Natural killer cell (primary cell): ENCODE data around the gene RALA. TPM values are rescaled to one million over a fixed set of nuclear protein-coding genes. Genes with fewer than 3 reads are reported as not detected.

ENCODE experiments used
- ATAC-seq, 3 donors: fragments of 150-1000 bp in 2 of 3; fragments of 200-7000 bp in 1 of 3; cut with Tn5 transposase; 1 replicate in 1 of 3; 2 replicates in 2 of 3; pipeline ENCODE4 v1.10.0; 2021; ENCODE audit warnings: mild to moderate bottlenecking in 2 of 3, moderate library complexity in 2 of 3
- DNase-seq, 2 donors: peaks; one replicate each; pipeline versions ENCODE4 v3.0.0 to v3.0.0-alpha.2; 2013 to 2021; ENCODE audit warnings: mixed read lengths in 1 of 2
- H3K27ac ChIP-seq: one replicate; pipeline ENCODE4 v1.5.1; 2013; ENCODE audit warnings: mild to moderate bottlenecking, low read length
- H3K27me3 ChIP-seq: one replicate; pipeline ENCODE4 v1.6.1; 2013; ENCODE audit warnings: low read length; ENCODE audit not compliant: control insufficient read depth, insufficient read depth
- H3K36me3 ChIP-seq: one replicate; pipeline ENCODE4 v1.6.1; 2013; ENCODE audit warnings: low read length; ENCODE audit not compliant: control insufficient read depth, insufficient read depth
- H3K4me1 ChIP-seq: one replicate; pipeline ENCODE4 v1.6.1; 2013; ENCODE audit warnings: low read length; ENCODE audit not compliant: control insufficient read depth, insufficient read depth
- H3K4me3 ChIP-seq: one replicate; pipeline ENCODE4 v1.5.1; 2013; ENCODE audit warnings: low read length
- H3K9me3 ChIP-seq: one replicate; pipeline ENCODE4 v1.6.1; 2013; ENCODE audit warnings: low read length; ENCODE audit not compliant: control insufficient read depth, insufficient read depth
- H3K27ac Mint-ChIP-seq, 2 donors: one replicate each; pipeline ENCODE4 v1.8.0; 2022; ENCODE audit warnings: mild to moderate bottlenecking in 2 of 2, mixed read lengths in 2 of 2, moderate library complexity in 1 of 2
- H3K27me3 Mint-ChIP-seq, 2 donors: one replicate each; pipeline ENCODE4 v1.8.0; 2022; ENCODE audit warnings: low read depth in 2 of 2, mixed read lengths in 2 of 2
- H3K36me3 Mint-ChIP-seq: one replicate; pipeline ENCODE4 v1.8.0; 2022; ENCODE audit warnings: mixed read lengths
- H3K4me1 Mint-ChIP-seq, 2 donors: one replicate each; pipeline ENCODE4 v1.8.0; 2022; ENCODE audit warnings: mixed read lengths in 2 of 2
- H3K4me3 Mint-ChIP-seq: one replicate; pipeline ENCODE4 v1.8.0; 2022; ENCODE audit warnings: mild to moderate bottlenecking, moderate library complexity, mixed read lengths
- H3K9me3 Mint-ChIP-seq, 2 donors: one replicate each; pipeline ENCODE4 v1.8.0; 2022; ENCODE audit warnings: mixed read lengths in 2 of 2
- CTCF ChIP-seq: fragments of 200-600 bp; IDR thresholded peaks from one replicate; pipeline ENCODE4 v1.8.0; 2022; ENCODE audit warnings: antibody characterized with exemption
- WGBS: methylation state at CpG from one replicate; pipeline ENCODE4 v1.1.7; 2013; ENCODE audit warnings: missing lambda C conversion rate; ENCODE audit not compliant: insufficient coverage; 5-methylcytosine and 5-hydroxymethylcytosine counted together
- intact Hi-C: fragments of 100-400 bp; cut with micrococcal nuclease; formaldehyde crosslinking; loops from one replicate; pipeline ENCODE4 v1.14.2; 2022
- total RNA-seq, 4 donors: library from RNA; stranded (reverse); fragments of 120-200 nt in 1 of 4; gene quantifications; one replicate each; pipeline versions ENCODE4 v1.2.3 to v1.2.4, GENCODE V29; 2013 to 2022

The RALA gene
- total RNA-seq, 3 donors from 2014 or later (not counting 1 experiment from before 2014, with no cell fraction given): 10.2 to 22.0 (median 16.8) TPM

- no peaks in the 10 kb centered on the region for H3K27me3 ChIP-seq
- no peak for TF ChIP-seq CTCF
- H3K27ac ChIP-seq: no peak overlapping the region
- Mint-ChIP-seq H3K36me3 (no peaks in the 10 kb centered on the region), H3K4me1 (peaks cover 36 to 43% of the 10 kb centered on the region in 2 donors), H3K27ac (no peak overlapping the region), H3K9me3 (no peaks in the 10 kb centered on the region), H3K27me3 (no peaks in the 10 kb centered on the region), H3K4me3 (no peak overlapping the region)
- no peak for DNase-seq
- peaks cover 7% of the 10 kb centered on the region for H3K9me3 ChIP-seq
- peaks cover 4% of the 10 kb centered on the region for H3K4me1 ChIP-seq
- H3K4me3 ChIP-seq: no peak overlapping the region
- no peak for ATAC-seq
- intact Hi-C loops: no loop called here
- no peaks in the 10 kb centered on the region for H3K36me3 ChIP-seq
Observed at GRCh38 chr7:39663263-39663662, 39.9 kb downstream of the RALA start.

- no peaks in the 10 kb centered on the region for H3K27me3 Mint-ChIP-seq
- TF ChIP-seq CTCF: no peak
- no peak overlapping the region for H3K27ac Mint-ChIP-seq
- H3K4me1 Mint-ChIP-seq: peaks cover 36 to 43% of the 10 kb centered on the region in 2 donors
- Histone ChIP-seq H3K27me3 (no peaks in the 10 kb centered on the region), H3K4me1 (peaks cover 4% of the 10 kb centered on the region), H3K4me3 (no peak overlapping the region), H3K9me3 (peaks cover 7% of the 10 kb centered on the region), H3K27ac (no peak overlapping the region), H3K36me3 (no peaks in the 10 kb centered on the region)
- intact Hi-C loops: no loop called here
- no peak overlapping the region for H3K4me3 Mint-ChIP-seq
- DNase-seq (no peak), ATAC-seq (no peak)
- no peaks in the 10 kb centered on the region for H3K36me3 Mint-ChIP-seq
- no peaks in the 10 kb centered on the region for H3K9me3 Mint-ChIP-seq
- WGBS: 92% methylated on average over 1 of the region's 1 CpG
Observed at GRCh38 chr7:39664057-39664456, 40.7 kb downstream of the RALA start.

- Histone ChIP-seq H3K4me3 (no peak overlapping the region), H3K27ac (no peak overlapping the region), H3K9me3 (peaks cover 7% of the 10 kb centered on the region), H3K36me3 (no peaks in the 10 kb centered on the region), H3K4me1 (peaks cover 4% of the 10 kb centered on the region), H3K27me3 (no peaks in the 10 kb centered on the region)
- no peak for ATAC-seq
- intact Hi-C loops: no loop called here
- no peaks in the 10 kb centered on the region for H3K27me3 Mint-ChIP-seq
- no peaks in the 10 kb centered on the region for H3K9me3 Mint-ChIP-seq
- TF ChIP-seq CTCF: no peak
- H3K36me3 Mint-ChIP-seq: no peaks in the 10 kb centered on the region
- 97% methylated on average over 2 of the region's 3 CpGs for WGBS
- no peak overlapping the region for H3K4me3 Mint-ChIP-seq
- no peak overlapping the region for H3K27ac Mint-ChIP-seq
- H3K4me1 Mint-ChIP-seq: peaks cover 36 to 43% of the 10 kb centered on the region in 2 donors
- no peak for DNase-seq
Observed at GRCh38 chr7:39664585-39664984, 41.2 kb downstream of the RALA start.

- Mint-ChIP-seq H3K4me3 (no peak overlapping the region), H3K27me3 (no peaks in the 10 kb centered on the region), H3K27ac (peak overlapping the region in 1 of 2 donors; percentile 47), H3K36me3 (no peaks in the 10 kb centered on the region), H3K4me1 (peaks cover 32 to 42% of the 10 kb centered on the region in 2 donors), H3K9me3 (no peaks in the 10 kb centered on the region)
- no peak for ATAC-seq
- 100% methylated on average over 1 of the region's 2 CpGs for whole genome bisulfite sequencing
- Histone ChIP-seq H3K27ac (no peak overlapping the region), H3K27me3 (no peaks in the 10 kb centered on the region), H3K9me3 (peaks cover 6% of the 10 kb centered on the region), H3K4me3 (no peak overlapping the region), H3K36me3 (no peaks in the 10 kb centered on the region), H3K4me1 (peaks cover 1% of the 10 kb centered on the region)
- TF ChIP-seq CTCF: no peak
- DNase-seq: no peak
- intact Hi-C loops: no loop called here
Observed at GRCh38 chr7:39666562-39666961, 43.2 kb downstream of the RALA start.
